Measurements from ENCODE around the gene EHMT1.

DNA sequence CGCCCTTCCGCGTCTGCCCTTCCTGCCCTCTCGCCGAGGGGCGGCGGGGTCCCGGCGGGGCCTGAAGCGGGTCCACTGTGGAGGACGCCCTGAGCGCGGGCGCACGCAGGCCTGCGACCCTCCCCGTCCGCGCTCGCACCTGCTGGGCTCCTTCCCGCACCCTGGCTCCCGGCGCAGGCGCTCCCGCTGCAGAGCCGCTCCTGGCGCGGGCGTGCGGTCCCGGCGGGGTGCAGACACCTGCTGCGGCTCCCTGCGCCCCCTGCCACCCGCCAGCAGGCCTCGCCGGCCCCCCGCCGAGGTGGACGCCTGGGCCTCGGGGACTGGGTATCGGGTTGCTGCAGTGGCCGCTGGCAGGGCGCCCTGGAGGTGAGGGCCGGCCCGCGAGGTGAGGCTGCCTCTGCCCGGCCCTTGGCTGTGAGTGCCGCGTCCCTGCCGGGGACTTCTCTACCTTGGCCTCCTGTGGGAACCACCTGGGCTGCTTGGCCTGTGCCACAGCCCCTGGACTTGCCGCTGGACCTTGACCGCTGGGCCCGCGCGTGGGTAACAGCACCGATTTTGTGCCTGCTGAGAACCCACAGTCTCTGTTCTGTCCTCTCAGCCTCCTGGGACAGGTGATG lies 12.7 kb upstream of the EHMT1 start:
- TF ChIP-seq, protein P1, sequence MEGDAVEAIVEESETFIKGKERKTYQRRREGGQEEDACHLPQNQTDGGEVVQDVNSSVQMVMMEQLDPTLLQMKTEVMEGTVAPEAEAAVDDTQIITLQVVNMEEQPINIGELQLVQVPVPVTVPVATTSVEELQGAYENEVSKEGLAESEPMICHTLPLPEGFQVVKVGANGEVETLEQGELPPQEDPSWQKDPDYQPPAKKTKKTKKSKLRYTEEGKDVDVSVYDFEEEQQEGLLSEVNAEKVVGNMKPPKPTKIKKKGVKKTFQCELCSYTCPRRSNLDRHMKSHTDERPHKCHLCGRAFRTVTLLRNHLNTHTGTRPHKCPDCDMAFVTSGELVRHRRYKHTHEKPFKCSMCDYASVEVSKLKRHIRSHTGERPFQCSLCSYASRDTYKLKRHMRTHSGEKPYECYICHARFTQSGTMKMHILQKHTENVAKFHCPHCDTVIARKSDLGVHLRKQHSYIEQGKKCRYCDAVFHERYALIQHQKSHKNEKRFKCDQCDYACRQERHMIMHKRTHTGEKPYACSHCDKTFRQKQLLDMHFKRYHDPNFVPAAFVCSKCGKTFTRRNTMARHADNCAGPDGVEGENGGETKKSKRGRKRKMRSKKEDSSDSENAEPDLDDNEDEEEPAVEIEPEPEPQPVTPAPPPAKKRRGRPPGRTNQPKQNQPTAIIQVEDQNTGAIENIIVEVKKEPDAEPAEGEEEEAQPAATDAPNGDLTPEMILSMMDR (IDR thresholded peaks at IDR 0.05; ENCODE audit: poor library complexity) = no peak
- TF ChIP-seq EZH2phosphoT487 (IDR thresholded peaks at IDR 0.05; ENCODE audit: low read depth, severe bottlenecking, unreplicated experiment) = no peak
- TF ChIP-seq EZH2 (IDR thresholded peaks at IDR 0.05; ENCODE audit: borderline replicate concordance) = no peak
